Measurements from ENCODE around the gene CASR. TPM values are rescaled to one million over a fixed set of nuclear protein-coding genes. Genes with fewer than 3 reads are reported as not detected.

CASR gene
- total RNA-seq, 1 experiment from 2014 or later = 0.02 TPM

GRCh38 chr3:122312826-122313225 lies 129.4 kb downstream of the CASR start:
- peaks cover 7% of the 10 kb centered on the region for H3K27me3 Mint-ChIP-seq (ENCODE audit: low read depth)
- peaks cover 10 to 13% of the 10 kb centered on the region in 2 experiments for H3K4me1 Mint-ChIP-seq

More at GRCh38 chr3:122312826-122313225, 129.4 kb downstream of the CASR start:
- Histone ChIP-seq H2BK20ac (ENCODE audit: low read depth, low read length, poor library complexity, severe bottlenecking) (no peak overlapping the region), H3K4me1 (ENCODE audit: insufficient read depth, low read length) (no peaks in the 10 kb centered on the region), H2BK120ac (ENCODE audit: low read depth, low read length, poor library complexity, severe bottlenecking) (no peak overlapping the region), H2BK12ac (ENCODE audit: insufficient read length, low read depth, low read length) (no peak overlapping the region), H3K79me2 (ENCODE audit: insufficient read depth, low read length) (no peaks in the 10 kb centered on the region), H3K4me2 (ENCODE audit: insufficient read depth, insufficient read length, low read length) (no peak overlapping the region), H3T11ph (ENCODE audit: low read length) (no peak overlapping the region), H3K4ac (ENCODE audit: low read depth, low read length) (no peak overlapping the region), H3K79me1 (ENCODE audit: insufficient read depth, low read depth, low read length, poor library complexity, severe bottlenecking) (no peaks in the 10 kb centered on the region), H2AK5ac (ENCODE audit: insufficient read length, low read length) (no peak overlapping the region), H2BK15ac (ENCODE audit: low read depth, low read length) (no peak overlapping the region), H3K9ac (ENCODE audit: extremely low read depth, insufficient read length, low read length) (no peak overlapping the region), H3K27ac (ENCODE audit: insufficient read length, low read depth, low read length) (no peak overlapping the region), H4K91ac (ENCODE audit: insufficient read length, low read depth, low read length) (no peak overlapping the region), H2AFZ (ENCODE audit: low read length) (no peak overlapping the region), H3K56ac (ENCODE audit: insufficient read length, low read depth, low read length) (no peak overlapping the region), H2BK5ac (ENCODE audit: insufficient read length, low read length) (no peak overlapping the region), H4K20me1 (ENCODE audit: control insufficient read depth, insufficient read depth, insufficient read length) (no peaks in the 10 kb centered on the region), H4K5ac (ENCODE audit: insufficient read length, low read depth, low read length) (no peak overlapping the region), H3K14ac (ENCODE audit: insufficient read depth, low read length) (no peak overlapping the region), H3K18ac (ENCODE audit: insufficient read length, low read depth, low read length) (no peak overlapping the region), H3K27me3 (ENCODE audit: insufficient read depth, low read length) (no peaks in the 10 kb centered on the region), H3K23ac (ENCODE audit: insufficient read length, low read depth, low read length) (no peak overlapping the region), H3K9me3 (ENCODE audit: control insufficient read depth, low read depth, low read length) (no peaks in the 10 kb centered on the region), H3K23me2 (ENCODE audit: insufficient read length, low read depth, low read length, poor library complexity, severe bottlenecking) (no peaks in the 10 kb centered on the region), H4K8ac (replicated peaks; ENCODE audit: insufficient read length, low read depth, low read length) (no peak overlapping the region)
- H3K4me3 Mint-ChIP-seq = no peak overlapping the region
- H3K27ac Mint-ChIP-seq = no peak overlapping the region
- no peak for DNase-seq
- no peaks in the 10 kb centered on the region; a peak in 1 of 7 replicates for H3K36me3 Mint-ChIP-seq (ENCODE audit: insufficient read depth in 1 of 3, low read depth in 3 of 3)
- no peaks in the 10 kb centered on the region for H3K9me3 Mint-ChIP-seq
- TF ChIP-seq, protein P1, sequence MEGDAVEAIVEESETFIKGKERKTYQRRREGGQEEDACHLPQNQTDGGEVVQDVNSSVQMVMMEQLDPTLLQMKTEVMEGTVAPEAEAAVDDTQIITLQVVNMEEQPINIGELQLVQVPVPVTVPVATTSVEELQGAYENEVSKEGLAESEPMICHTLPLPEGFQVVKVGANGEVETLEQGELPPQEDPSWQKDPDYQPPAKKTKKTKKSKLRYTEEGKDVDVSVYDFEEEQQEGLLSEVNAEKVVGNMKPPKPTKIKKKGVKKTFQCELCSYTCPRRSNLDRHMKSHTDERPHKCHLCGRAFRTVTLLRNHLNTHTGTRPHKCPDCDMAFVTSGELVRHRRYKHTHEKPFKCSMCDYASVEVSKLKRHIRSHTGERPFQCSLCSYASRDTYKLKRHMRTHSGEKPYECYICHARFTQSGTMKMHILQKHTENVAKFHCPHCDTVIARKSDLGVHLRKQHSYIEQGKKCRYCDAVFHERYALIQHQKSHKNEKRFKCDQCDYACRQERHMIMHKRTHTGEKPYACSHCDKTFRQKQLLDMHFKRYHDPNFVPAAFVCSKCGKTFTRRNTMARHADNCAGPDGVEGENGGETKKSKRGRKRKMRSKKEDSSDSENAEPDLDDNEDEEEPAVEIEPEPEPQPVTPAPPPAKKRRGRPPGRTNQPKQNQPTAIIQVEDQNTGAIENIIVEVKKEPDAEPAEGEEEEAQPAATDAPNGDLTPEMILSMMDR (conservative IDR thresholded peaks at IDR 0.05) = no peak
